Activated CD4-positive, alpha-beta T cell treated with anti-CD3 and anti-CD28 coated beads for 36 hours (primary cell): ENCODE results near the gene TMEM229A. TPM values are rescaled to one million over a fixed set of nuclear protein-coding genes. Genes with fewer than 3 reads are reported as not detected.
"Not testable (repeated sequence)": the region's sequence is repeated elsewhere in the genome, so short reads cannot be mapped to it uniquely, and the experiment has no call there.

Experiments used
- ATAC-seq: fragments of 200-7000 bp; cut with Tn5 transposase; one replicate; pipeline ENCODE4 v1.10.0; 2021; ENCODE audit warnings: mild to moderate bottlenecking, moderate library complexity
- CTCF ChIA-PET: fragments of 350-600 bp; sonication (Branson Sonifier 250); formaldehyde crosslinking; loops from one replicate; lab custom pipeline; 2021; ENCODE audit warnings: antibody characterized with exemption; lab: Charles Lee
- POLR2A ChIA-PET: fragments of 350-600 bp; sonication (Branson Sonifier 250); formaldehyde crosslinking; loops from one replicate; lab custom pipeline; 2021; ENCODE audit warnings: antibody characterized with exemption, inconsistent platforms; lab: Charles Lee
- DNase-seq: peaks from one replicate; pipeline ENCODE4 v3.0.0-alpha.2; 2020
- H3K27ac Mint-ChIP-seq: one replicate; pipeline ENCODE4 v1.8.0; 2021; ENCODE audit warnings: mixed read lengths
- H3K27me3 Mint-ChIP-seq: one replicate; pipeline ENCODE4 v1.8.0; 2021; ENCODE audit warnings: mixed read lengths
- H3K36me3 Mint-ChIP-seq: one replicate; pipeline ENCODE4 v1.8.0; 2021; ENCODE audit warnings: low read depth, mixed read lengths
- H3K4me1 Mint-ChIP-seq: one replicate; pipeline ENCODE4 v1.8.0; 2021; ENCODE audit warnings: mixed read lengths
- H3K4me3 Mint-ChIP-seq: one replicate; pipeline ENCODE4 v1.8.0; 2021; ENCODE audit warnings: mild to moderate bottlenecking, moderate library complexity, mixed read lengths
- H3K9me3 Mint-ChIP-seq: one replicate; pipeline ENCODE4 v1.8.0; 2021; ENCODE audit warnings: low read depth, mixed read lengths
- intact Hi-C, 2 experiments: fragments of 100-400 bp; cut with DNase I in 1 of 2; cut with micrococcal nuclease in 1 of 2; formaldehyde crosslinking; loops; one replicate each; pipeline versions ENCODE4 v1.14.2 to v1.15.1; 2022 to 2024; cut with DNase I, micrococcal nuclease
- total RNA-seq, 2 experiments: library from RNA; stranded (reverse); gene quantifications; one replicate each; pipeline ENCODE4 v1.2.3, GENCODE V29; 2021

Gene TMEM229A
- total RNA-seq = not detected

DNA sequence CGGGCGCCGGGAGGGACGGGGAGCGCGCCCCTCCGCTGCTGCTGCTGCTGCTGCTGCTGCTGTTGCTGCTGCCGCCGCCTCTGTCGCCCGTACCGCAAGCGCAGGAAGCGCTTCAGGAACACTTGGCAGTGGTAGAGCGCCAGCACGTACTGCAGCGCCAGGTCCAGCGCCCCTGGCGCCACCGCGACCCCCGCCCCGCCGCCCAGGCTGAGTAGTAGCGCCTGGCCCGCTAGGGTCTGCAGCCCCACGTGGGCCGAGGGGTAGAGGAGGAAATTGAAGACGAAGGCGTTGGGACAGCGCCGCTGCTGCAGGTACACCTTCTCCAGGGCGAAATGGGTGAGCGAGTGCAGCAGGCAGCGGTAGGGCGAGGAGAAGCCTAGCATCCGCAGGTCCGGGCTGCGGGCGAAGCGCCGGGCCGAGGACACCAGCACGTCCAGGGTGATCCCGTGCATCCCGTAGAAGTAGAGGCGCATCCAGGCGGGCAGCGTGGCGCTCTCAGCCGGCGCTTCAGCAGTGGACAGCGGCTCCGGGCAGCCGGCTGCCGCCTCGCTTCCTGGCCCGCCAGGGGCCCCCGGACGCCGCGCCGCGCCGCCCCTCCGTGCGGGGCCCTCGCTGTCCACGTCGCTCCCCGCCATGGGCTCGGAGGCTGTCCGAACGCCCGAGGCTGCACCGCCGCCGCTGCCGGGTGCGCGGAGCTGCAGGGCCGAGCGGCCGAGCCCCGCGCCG lies at the start of gene TMEM229A:
TSS of gene TMEM229A (minus strand) at position 699 of the 726 bp plus-strand sequence. CDS start at position 635, 64 bp downstream.
- H3K27ac Mint-ChIP-seq = no peak within 1 kb of the TSS
- H3K36me3 Mint-ChIP-seq = no peaks in the 10 kb centered on the region
- H3K4me1 Mint-ChIP-seq = peaks cover 5% of the 10 kb centered on the region
- H3K27me3 Mint-ChIP-seq = peaks cover 54% of the 10 kb centered on the region
- peak; percentile 61 for ATAC-seq
- no peak within 1 kb of the TSS for H3K4me3 Mint-ChIP-seq
- ChIA-PET POLR2A (no interaction called here), CTCF (no interaction called here)
- DNase-seq = peak; percentile 29
- no peaks in the 10 kb centered on the region for H3K9me3 Mint-ChIP-seq
- intact Hi-C loops = no loop called here

- intact Hi-C loops, H3K4me1 Mint-ChIP-seq, POLR2A ChIA-PET, H3K9me3 Mint-ChIP-seq, H3K4me3 Mint-ChIP-seq, DNase-seq, ATAC-seq, CTCF ChIA-PET, H3K27ac Mint-ChIP-seq, H3K36me3 Mint-ChIP-seq, H3K27me3 Mint-ChIP-seq: not testable (repeated sequence)
These were observed 49.4 kb upstream of the TMEM229A start for GRCh38 chr7:124082234-124082633.

- POLR2A ChIA-PET = no interaction called here
- Mint-ChIP-seq H3K27me3 (peaks cover 2% of the 10 kb centered on the region), H3K4me3 (no peak overlapping the region), H3K27ac (no peak overlapping the region), H3K9me3 (peaks cover 2% of the 10 kb centered on the region), H3K4me1 (no peaks in the 10 kb centered on the region), H3K36me3 (no peaks in the 10 kb centered on the region)
- DNase-seq (no peak), ATAC-seq (no peak)
- intact Hi-C loops = no loop called here
- CTCF ChIA-PET = no interaction called here
These were observed 44.7 kb upstream of the TMEM229A start for GRCh38 chr7:124077546-124077945.

- DNase-seq = no peak
- POLR2A ChIA-PET = no interaction called here
- Mint-ChIP-seq H3K9me3 (peaks cover 2% of the 10 kb centered on the region), H3K27ac (no peak overlapping the region), H3K27me3 (peaks cover 2% of the 10 kb centered on the region), H3K36me3 (no peaks in the 10 kb centered on the region), H3K4me3 (no peak overlapping the region), H3K4me1 (no peaks in the 10 kb centered on the region)
- CTCF ChIA-PET = no interaction called here
- ATAC-seq = no peak
- intact Hi-C loops = no loop called here
These were observed 44.0 kb upstream of the TMEM229A start for GRCh38 chr7:124076841-124077240.

DNA sequence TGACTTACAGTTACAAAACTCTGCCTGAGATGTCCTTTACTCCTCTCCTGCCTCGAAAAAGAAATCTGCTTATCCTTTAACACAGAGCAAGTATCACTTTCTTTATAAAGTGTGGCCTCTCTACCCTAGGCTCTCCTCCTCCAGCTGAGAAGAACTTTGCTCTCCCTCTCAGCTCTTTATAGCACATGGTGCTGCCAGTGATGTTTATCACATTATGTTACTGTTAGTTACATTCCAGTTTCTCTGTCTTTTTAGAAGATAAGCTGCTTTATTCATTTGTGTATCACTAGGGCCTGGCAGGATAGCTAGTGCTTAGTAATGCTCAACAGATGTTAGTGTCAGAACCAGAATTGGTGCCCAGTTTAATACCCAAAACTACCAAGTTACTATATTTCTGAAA lies 41.1 kb upstream of the TMEM229A start:
- H3K4me1 Mint-ChIP-seq = no peaks in the 10 kb centered on the region
- ChIA-PET CTCF (no interaction called here), POLR2A (no interaction called here)
- no peak overlapping the region for H3K4me3 Mint-ChIP-seq
- ATAC-seq (no peak), DNase-seq (no peak)
- H3K9me3 Mint-ChIP-seq = peaks cover 2% of the 10 kb centered on the region
- intact Hi-C loops = no loop called here
- H3K27ac Mint-ChIP-seq = no peak overlapping the region
- H3K36me3 Mint-ChIP-seq = no peaks in the 10 kb centered on the region
- H3K27me3 Mint-ChIP-seq = peaks cover 2% of the 10 kb centered on the region

GRCh38 chr7:124073310-124073645 lies 40.4 kb upstream of the TMEM229A start:
- CTCF ChIA-PET = no interaction called here
- H3K4me1 Mint-ChIP-seq = no peaks in the 10 kb centered on the region
- peaks cover 2% of the 10 kb centered on the region for H3K27me3 Mint-ChIP-seq
- H3K27ac Mint-ChIP-seq = no peak overlapping the region
- ATAC-seq (no peak), DNase-seq (no peak)
- H3K4me3 Mint-ChIP-seq = no peak overlapping the region
- no peaks in the 10 kb centered on the region for H3K36me3 Mint-ChIP-seq
- peaks cover 2% of the 10 kb centered on the region for H3K9me3 Mint-ChIP-seq
- intact Hi-C loops = no loop called here
- POLR2A ChIA-PET = no interaction called here

- no peak overlapping the region for H3K4me3 Mint-ChIP-seq
- ATAC-seq (no peak), DNase-seq (no peak)
- H3K4me1 Mint-ChIP-seq = no peaks in the 10 kb centered on the region
- peaks cover 2% of the 10 kb centered on the region for H3K27me3 Mint-ChIP-seq
- peaks cover 1% of the 10 kb centered on the region for H3K9me3 Mint-ChIP-seq
- intact Hi-C loops = no loop called here
- H3K27ac Mint-ChIP-seq = no peak overlapping the region
- ChIA-PET POLR2A (no interaction called here), CTCF (no interaction called here)
- no peaks in the 10 kb centered on the region for H3K36me3 Mint-ChIP-seq
These were observed 39.9 kb upstream of the TMEM229A start for GRCh38 chr7:124072603-124073309.

DNA sequence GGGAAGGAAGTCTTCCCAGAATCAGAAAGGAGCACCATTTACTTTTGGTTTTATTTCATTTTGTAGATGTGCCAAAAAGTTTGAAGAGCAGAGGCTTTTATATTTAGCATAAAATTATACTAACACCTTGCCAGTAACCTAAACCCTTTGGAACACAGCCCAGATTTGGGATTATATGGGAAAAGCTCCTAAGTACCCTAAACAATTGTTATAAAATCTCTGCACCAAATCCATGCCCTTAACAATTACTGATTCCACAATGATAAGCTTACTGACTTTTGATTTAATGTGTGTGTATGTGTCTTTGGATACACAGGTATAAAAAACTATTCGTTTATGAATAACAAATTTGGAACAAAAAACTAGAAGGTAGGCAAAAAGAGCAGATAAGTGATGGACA lies 39.0 kb upstream of the TMEM229A start:
- ATAC-seq (no peak), DNase-seq (no peak)
- H3K4me1 Mint-ChIP-seq = no peaks in the 10 kb centered on the region
- intact Hi-C loops = no loop called here
- no peaks in the 10 kb centered on the region for H3K36me3 Mint-ChIP-seq
- H3K27me3 Mint-ChIP-seq = peaks cover 2% of the 10 kb centered on the region
- POLR2A ChIA-PET = no interaction called here
- no peak overlapping the region for H3K27ac Mint-ChIP-seq
- CTCF ChIA-PET = no interaction called here
- H3K9me3 Mint-ChIP-seq = no peaks in the 10 kb centered on the region
- no peak overlapping the region for H3K4me3 Mint-ChIP-seq

- intact Hi-C loops = no loop called here
- Mint-ChIP-seq H3K27ac (no peak overlapping the region), H3K4me1 (no peaks in the 10 kb centered on the region), H3K27me3 (peaks cover 2% of the 10 kb centered on the region), H3K4me3 (no peak overlapping the region), H3K9me3 (peaks cover 2% of the 10 kb centered on the region), H3K36me3 (no peaks in the 10 kb centered on the region)
- DNase-seq (no peak), ATAC-seq (no peak)
- ChIA-PET POLR2A (no interaction called here), CTCF (interaction anchor here (0.7 kb wide), 1 partner anchor 17 kb away, joined by 3 read pairs; no protein-coding TSS in a partner anchor)
These were observed 29.3 kb upstream of the TMEM229A start for GRCh38 chr7:124062171-124062570.

DNA sequence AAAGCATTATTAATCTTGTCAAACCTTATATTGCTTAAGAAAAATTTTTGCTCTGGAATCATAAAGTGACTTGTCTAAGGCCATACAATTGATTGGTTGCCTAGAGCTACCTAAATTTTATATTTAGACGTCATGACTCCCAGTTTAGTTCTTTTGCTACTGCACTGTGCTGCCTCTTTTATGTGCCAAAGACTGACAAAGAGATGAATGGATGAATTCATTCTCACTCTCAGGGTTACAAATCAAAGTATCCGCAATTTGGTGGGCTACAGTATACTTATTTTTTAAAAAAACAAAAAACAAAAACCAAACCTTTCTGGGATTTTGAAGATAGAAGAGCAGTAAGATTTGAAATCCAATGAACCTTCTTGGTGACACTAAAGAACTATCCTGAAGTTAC lies 27.7 kb upstream of the TMEM229A start:
- Mint-ChIP-seq H3K4me1 (no peaks in the 10 kb centered on the region), H3K36me3 (no peaks in the 10 kb centered on the region), H3K9me3 (peaks cover 2% of the 10 kb centered on the region), H3K4me3 (no peak overlapping the region), H3K27me3 (peaks cover 2% of the 10 kb centered on the region), H3K27ac (no peak overlapping the region)
- no peak for DNase-seq
- intact Hi-C loops = no loop called here
- no peak for ATAC-seq
- POLR2A ChIA-PET = no interaction called here
- CTCF ChIA-PET = interaction anchor here (0.7 to 1.0 kb wide), 2 partner anchors 10 to 1000 kb away, joined by 3 to 4 read pairs; no protein-coding TSS in a partner anchor

DNA sequence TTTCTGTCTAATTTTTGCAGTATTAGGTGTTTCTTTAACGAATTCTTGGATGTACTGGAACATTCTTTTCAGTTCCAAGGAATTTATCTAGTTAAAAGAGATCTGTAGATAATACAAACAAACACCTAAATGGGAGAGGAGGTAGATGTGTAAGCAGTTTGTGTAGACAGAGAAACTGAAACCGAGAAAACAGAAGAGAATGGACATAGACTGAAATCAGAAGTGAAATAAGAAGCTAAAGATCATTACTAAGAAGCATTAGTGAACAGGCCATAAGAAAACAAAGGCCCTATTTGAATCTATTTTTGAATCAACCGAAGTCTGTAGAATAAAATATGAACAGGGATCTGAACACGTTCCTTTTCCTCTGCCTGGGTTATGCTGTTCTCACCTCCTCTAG lies 26.5 kb upstream of the TMEM229A start:
- H3K4me1 Mint-ChIP-seq = no peaks in the 10 kb centered on the region
- H3K4me3 Mint-ChIP-seq = no peak overlapping the region
- DNase-seq = no peak
- ATAC-seq = no peak
- CTCF ChIA-PET = interaction anchor here (1.0 kb wide), 1 partner anchor 11 kb away, joined by 4 read pairs; no protein-coding TSS in a partner anchor
- intact Hi-C loops = no loop called here
- no peaks in the 10 kb centered on the region for H3K36me3 Mint-ChIP-seq
- POLR2A ChIA-PET = no interaction called here
- peaks cover 2% of the 10 kb centered on the region for H3K27me3 Mint-ChIP-seq
- H3K9me3 Mint-ChIP-seq = peaks cover 2% of the 10 kb centered on the region
- no peak overlapping the region for H3K27ac Mint-ChIP-seq

GRCh38 chr7:124058515-124058914 lies 25.6 kb upstream of the TMEM229A start:
- DNase-seq = no peak
- ChIA-PET CTCF (no interaction called here), POLR2A (no interaction called here)
- no peaks in the 10 kb centered on the region for H3K4me1 Mint-ChIP-seq
- ATAC-seq = no peak
- peaks cover under 1% of the 10 kb centered on the region for H3K9me3 Mint-ChIP-seq
- intact Hi-C loops = no loop called here
- no peak overlapping the region for H3K4me3 Mint-ChIP-seq
- no peaks in the 10 kb centered on the region for H3K27me3 Mint-ChIP-seq
- H3K27ac Mint-ChIP-seq = no peak overlapping the region
- no peaks in the 10 kb centered on the region for H3K36me3 Mint-ChIP-seq
